Measurements from ENCODE around the gene ANKRD63. TPM values are rescaled to one million over a fixed set of nuclear protein-coding genes. Genes with fewer than 3 reads are reported as not detected.

The ANKRD63 gene
- total RNA-seq, 4 donors from 2014 or later = not detected

- intact Hi-C loops (cut with DNase I; ENCODE audit: low total_unique reads) (loop anchor here (10.0 kb wide), 1 partner anchor 223 kb away; the partner anchor contains the start of gene BMF), in situ Hi-C loops (cut with MboI; ENCODE audit: low pct_ligation_motif_present in 1 of 4, low pct_unique_long_range_greater_than_20kb in 1 of 4, low sequenced_read_pairs in 3 of 4) (no loop called here)
- H3K9me3 ChIP-seq = no peaks in the 10 kb centered on the region
- peaks cover 16 to 72% (median 33%) of the 10 kb centered on the region in 4 donors for H3K4me1 ChIP-seq
- no peaks in the 10 kb centered on the region for H3K27me3 ChIP-seq
- DNase-seq = no peak
- TF ChIP-seq EP300 (IDR thresholded peaks at IDR 0.05; ENCODE audit: low read depth) (no peak), POLR2A (IDR thresholded peaks at IDR 0.05) (no peak), POLR2AphosphoS5 (IDR thresholded peaks at IDR 0.05) (no peak)
- TF ChIP-seq, protein P1, sequence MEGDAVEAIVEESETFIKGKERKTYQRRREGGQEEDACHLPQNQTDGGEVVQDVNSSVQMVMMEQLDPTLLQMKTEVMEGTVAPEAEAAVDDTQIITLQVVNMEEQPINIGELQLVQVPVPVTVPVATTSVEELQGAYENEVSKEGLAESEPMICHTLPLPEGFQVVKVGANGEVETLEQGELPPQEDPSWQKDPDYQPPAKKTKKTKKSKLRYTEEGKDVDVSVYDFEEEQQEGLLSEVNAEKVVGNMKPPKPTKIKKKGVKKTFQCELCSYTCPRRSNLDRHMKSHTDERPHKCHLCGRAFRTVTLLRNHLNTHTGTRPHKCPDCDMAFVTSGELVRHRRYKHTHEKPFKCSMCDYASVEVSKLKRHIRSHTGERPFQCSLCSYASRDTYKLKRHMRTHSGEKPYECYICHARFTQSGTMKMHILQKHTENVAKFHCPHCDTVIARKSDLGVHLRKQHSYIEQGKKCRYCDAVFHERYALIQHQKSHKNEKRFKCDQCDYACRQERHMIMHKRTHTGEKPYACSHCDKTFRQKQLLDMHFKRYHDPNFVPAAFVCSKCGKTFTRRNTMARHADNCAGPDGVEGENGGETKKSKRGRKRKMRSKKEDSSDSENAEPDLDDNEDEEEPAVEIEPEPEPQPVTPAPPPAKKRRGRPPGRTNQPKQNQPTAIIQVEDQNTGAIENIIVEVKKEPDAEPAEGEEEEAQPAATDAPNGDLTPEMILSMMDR (IDR thresholded peaks at IDR 0.05) = no peak
- H3K36me3 ChIP-seq = no peaks in the 10 kb centered on the region
- H3K4me3 ChIP-seq = peak overlapping the region in 1 of 4 donors; percentile 18
- WGBS, 2 donors (ENCODE audit: low coverage in 1 of 2) = 61% methylated on average over 6 of the region's 6 CpGs; no CpG with 5 or more reads in 1 of the 2 donors
- H3K27ac ChIP-seq = peak overlapping the region; percentile 95 to 98 (median 96)
Observed at GRCh38 chr15:40327457-40327856, 44.6 kb upstream of the ANKRD63 start.

GRCh38 chr15:40325700-40326099, 42.8 kb upstream of the ANKRD63 start:
- intact Hi-C loops (cut with DNase I; ENCODE audit: low total_unique reads) (loop anchor here (10.0 kb wide), 1 partner anchor 221 kb away; the partner anchor contains the start of gene BMF), in situ Hi-C loops (cut with MboI; ENCODE audit: low pct_ligation_motif_present in 1 of 4, low pct_unique_long_range_greater_than_20kb in 1 of 4, low sequenced_read_pairs in 3 of 4) (no loop called here)
- DNase-seq = no peak
- H3K4me1 ChIP-seq = peaks cover 12 to 63% (median 29%) of the 10 kb centered on the region in 4 donors
- H3K4me3 ChIP-seq = peak overlapping the region in 2 of 4 donors; percentile 83 to 91
- TF ChIP-seq EP300 (IDR thresholded peaks at IDR 0.05; ENCODE audit: low read depth) (no peak), POLR2A (IDR thresholded peaks at IDR 0.05) (no peak), POLR2AphosphoS5 (IDR thresholded peaks at IDR 0.05) (no peak)
- TF ChIP-seq, protein P1 (IDR thresholded peaks at IDR 0.05) = no peak
- no peaks in the 10 kb centered on the region for H3K36me3 ChIP-seq
- H3K9me3 ChIP-seq = no peaks in the 10 kb centered on the region
- H3K27me3 ChIP-seq = no peaks in the 10 kb centered on the region
- WGBS, 2 donors (ENCODE audit: low coverage in 1 of 2) = 74% methylated on average over 2 of the region's 2 CpGs; no CpG with 5 or more reads in 1 of the 2 donors
- peak overlapping the region; percentile 89 to 98 (median 96) for H3K27ac ChIP-seq

GRCh38 chr15:40325188-40325587, 42.3 kb upstream of the ANKRD63 start:
- TF ChIP-seq, protein P1 (IDR thresholded peaks at IDR 0.05) = no peak
- TF ChIP-seq POLR2A (IDR thresholded peaks at IDR 0.05) (no peak), POLR2AphosphoS5 (IDR thresholded peaks at IDR 0.05) (no peak), EP300 (IDR thresholded peaks at IDR 0.05; ENCODE audit: low read depth) (no peak)
- intact Hi-C loops (cut with DNase I; ENCODE audit: low total_unique reads) (loop anchor here (10.0 kb wide), 1 partner anchor 220 kb away; the partner anchor contains the start of gene BMF), in situ Hi-C loops (cut with MboI; ENCODE audit: low pct_ligation_motif_present in 1 of 4, low pct_unique_long_range_greater_than_20kb in 1 of 4, low sequenced_read_pairs in 3 of 4) (no loop called here)
- H3K4me3 ChIP-seq = peak overlapping the region in 3 of 4 donors; percentile 73 to 91 (median 83)
- H3K27me3 ChIP-seq = no peaks in the 10 kb centered on the region
- peaks cover 8 to 58% (median 26%) of the 10 kb centered on the region in 4 donors for H3K4me1 ChIP-seq
- peak overlapping the region; percentile 89 to 98 (median 96) for H3K27ac ChIP-seq
- DNase-seq = no peak
- no peaks in the 10 kb centered on the region for H3K9me3 ChIP-seq
- 49 to 75% methylated on average over 1 to 2 of the region's 2 CpGs for WGBS, 2 donors (ENCODE audit: low coverage in 1 of 2)
- H3K36me3 ChIP-seq = no peaks in the 10 kb centered on the region

DNA sequence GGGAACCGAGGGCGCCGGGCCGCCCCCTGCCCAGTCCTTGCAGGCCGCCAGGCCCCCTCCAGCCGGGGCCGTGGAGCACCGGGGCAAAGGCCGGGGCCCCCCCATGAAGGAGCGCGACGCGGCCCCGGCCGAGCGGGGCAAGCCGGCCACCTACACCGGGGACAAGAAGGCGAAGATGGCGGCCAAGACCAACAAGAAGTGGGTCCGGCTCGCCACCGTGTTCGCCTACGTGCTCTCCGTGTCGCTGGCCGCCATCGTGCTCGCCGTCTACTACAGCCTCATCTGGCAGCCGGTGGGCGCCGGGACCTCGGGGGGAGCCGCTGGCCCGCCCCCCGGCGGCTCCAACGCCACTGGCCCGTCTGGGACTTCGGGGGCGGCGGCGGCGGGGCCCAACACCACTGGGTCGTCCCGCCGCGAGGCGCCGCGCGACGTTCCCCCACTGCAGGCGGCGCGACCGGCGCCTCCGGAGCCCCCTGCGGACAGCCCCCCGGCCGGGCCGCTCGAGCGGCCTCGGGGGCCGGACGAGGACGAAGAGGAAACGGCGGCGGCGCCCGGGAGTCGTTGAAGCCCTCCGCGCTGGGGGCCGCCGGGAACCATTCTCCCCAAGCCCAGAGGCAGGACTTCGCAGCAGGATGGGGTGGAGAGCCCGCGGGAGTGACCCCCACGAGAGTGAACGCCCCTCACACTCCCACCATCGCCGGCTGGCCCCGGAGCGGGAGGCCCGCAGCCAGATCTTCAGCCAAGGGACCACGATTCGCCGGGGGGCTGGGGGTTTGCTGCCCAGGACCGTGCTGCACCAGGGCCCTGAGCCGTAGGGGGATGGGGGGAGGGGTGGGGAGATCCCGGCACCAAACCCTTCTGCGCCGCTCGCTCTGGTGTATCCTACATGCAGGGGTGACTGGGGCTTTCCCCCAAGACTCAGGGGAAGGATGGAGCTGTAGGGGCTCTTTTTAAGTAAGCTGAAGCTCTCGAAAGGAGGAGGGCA, 41.4 kb upstream of the ANKRD63 start:
- no peaks in the 10 kb centered on the region for H3K36me3 ChIP-seq
- H3K27ac ChIP-seq = peak overlapping the region; percentile 89 to 98 (median 96)
- H3K27me3 ChIP-seq = no peaks in the 10 kb centered on the region
- DNase-seq = no peak
- 2% methylated on average over 67 of the region's 101 CpGs; no CpG with 5 or more reads in 1 of the 2 donors for WGBS, 2 donors (ENCODE audit: low coverage in 1 of 2)
- in situ Hi-C loops (cut with MboI; ENCODE audit: low pct_ligation_motif_present in 1 of 4, low pct_unique_long_range_greater_than_20kb in 1 of 4, low sequenced_read_pairs in 3 of 4) (loop anchor here in 1 of 4 donors (25.0 kb wide), 1 partner anchor 88 kb away; the partner anchor contains the start of gene IVD), intact Hi-C loops (cut with DNase I; ENCODE audit: low total_unique reads) (loop anchor here (1.0 to 10.0 kb wide), 2 partner anchors 16 to 219 kb away; partner anchors contain the start of genes BMF and CCDC9B)
- H3K9me3 ChIP-seq = no peaks in the 10 kb centered on the region
- TF ChIP-seq POLR2A (IDR thresholded peaks at IDR 0.05) = no peak
- no peak for TF ChIP-seq EP300 (IDR thresholded peaks at IDR 0.05; ENCODE audit: low read depth)
- TF ChIP-seq, protein P1 (IDR thresholded peaks at IDR 0.05) = no peak
- TF ChIP-seq POLR2AphosphoS5 (IDR thresholded peaks at IDR 0.05) = no peak
- H3K4me3 ChIP-seq = peak overlapping the region; percentile 41 to 91 (median 78)
- peaks cover under 1 to 52% (median 22%) of the 10 kb centered on the region in 4 donors for H3K4me1 ChIP-seq
